Inflammatory macrophage treated with lipopolysaccharide for 4 hours (primary cell): ENCODE measurements around the gene CCDC187.

ENCODE experiments used
- DNase-seq: peaks from one replicate; pipeline ENCODE4 v3.0.0-alpha.2; 2020

The CCDC187 gene

GRCh38 chr9:136311051-136312008, 7.4 kb upstream of the CCDC187 start:
- no peak for DNase-seq

GRCh38 chr9:136310273-136311030, 6.6 kb upstream of the CCDC187 start:
- no peak for DNase-seq

DNA sequence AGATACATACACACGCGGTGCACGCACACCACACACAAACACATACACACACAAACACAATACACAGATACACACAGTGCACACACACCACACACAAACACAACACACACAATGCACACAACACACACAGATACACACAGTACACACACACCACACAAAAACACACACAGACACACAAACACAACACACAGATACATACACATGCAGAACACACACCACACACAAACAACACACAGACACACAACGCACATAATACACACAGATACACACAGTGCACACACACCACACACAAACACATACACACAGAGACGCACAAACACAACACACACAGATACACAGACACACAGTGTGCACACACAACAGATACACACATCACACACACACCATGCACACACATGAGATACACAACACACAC, 5.9 kb upstream of the CCDC187 start:
- DNase-seq, result no peak

- no peak for DNase-seq
Measured at GRCh38 chr9:136309101-136309801, 5.4 kb upstream of the CCDC187 start.

DNA sequence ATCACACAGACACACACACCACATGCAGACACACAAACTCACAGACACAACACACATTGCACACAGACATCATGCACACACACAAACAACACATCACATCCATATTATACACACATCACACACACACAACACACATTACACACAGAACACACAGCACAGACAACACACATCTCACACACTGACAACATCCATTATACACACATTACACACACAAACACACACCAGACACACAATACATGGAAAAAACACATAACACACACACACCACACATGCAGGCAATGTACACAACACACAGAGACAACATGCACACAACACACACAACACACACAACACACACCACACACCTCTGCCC, 4.8 kb upstream of the CCDC187 start:
- no peak for DNase-seq

DNA sequence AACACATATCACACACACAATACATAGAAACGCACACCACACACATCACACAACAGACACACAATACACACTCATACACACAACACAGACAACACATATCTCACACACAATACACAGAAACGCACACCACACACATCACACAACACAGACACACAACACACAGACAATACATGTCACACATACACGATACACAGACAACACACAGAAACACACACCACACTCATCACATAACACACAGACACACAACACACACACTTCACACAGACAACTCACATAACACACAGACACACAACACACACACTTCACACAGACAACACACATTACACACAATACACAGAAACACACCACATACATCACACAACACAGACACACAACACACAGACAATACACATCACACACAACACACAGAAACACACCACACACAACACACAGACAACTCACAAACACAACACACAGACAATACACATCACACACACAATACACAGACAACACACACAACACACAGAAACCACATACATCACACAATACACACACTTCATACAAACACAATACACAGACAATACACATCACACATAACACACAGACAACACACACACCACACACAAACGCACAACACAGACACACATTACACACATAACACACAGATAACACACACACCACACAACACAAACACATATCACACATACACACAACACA, 4.3 kb upstream of the CCDC187 start:
- DNase-seq, result no peak

DNA sequence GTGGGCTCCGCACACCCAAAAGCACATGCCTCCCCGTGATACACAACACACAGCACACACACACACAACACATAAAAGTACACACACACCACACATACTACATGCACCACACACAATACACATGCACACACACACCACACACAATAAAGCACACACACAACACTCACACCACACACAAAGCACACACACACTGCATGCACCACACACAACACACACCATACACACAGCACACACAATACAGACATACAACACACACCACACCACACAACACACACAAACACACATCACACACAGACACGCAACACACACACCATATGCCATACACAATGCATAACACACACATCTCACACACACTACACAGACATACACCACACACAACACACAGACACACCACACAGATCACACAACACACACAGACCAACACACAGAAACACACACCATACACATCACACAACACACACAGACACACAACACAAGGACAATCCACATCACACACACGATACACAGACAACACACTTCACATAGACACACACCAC, 3.4 kb upstream of the CCDC187 start:
- DNase-seq, result no peak

DNA sequence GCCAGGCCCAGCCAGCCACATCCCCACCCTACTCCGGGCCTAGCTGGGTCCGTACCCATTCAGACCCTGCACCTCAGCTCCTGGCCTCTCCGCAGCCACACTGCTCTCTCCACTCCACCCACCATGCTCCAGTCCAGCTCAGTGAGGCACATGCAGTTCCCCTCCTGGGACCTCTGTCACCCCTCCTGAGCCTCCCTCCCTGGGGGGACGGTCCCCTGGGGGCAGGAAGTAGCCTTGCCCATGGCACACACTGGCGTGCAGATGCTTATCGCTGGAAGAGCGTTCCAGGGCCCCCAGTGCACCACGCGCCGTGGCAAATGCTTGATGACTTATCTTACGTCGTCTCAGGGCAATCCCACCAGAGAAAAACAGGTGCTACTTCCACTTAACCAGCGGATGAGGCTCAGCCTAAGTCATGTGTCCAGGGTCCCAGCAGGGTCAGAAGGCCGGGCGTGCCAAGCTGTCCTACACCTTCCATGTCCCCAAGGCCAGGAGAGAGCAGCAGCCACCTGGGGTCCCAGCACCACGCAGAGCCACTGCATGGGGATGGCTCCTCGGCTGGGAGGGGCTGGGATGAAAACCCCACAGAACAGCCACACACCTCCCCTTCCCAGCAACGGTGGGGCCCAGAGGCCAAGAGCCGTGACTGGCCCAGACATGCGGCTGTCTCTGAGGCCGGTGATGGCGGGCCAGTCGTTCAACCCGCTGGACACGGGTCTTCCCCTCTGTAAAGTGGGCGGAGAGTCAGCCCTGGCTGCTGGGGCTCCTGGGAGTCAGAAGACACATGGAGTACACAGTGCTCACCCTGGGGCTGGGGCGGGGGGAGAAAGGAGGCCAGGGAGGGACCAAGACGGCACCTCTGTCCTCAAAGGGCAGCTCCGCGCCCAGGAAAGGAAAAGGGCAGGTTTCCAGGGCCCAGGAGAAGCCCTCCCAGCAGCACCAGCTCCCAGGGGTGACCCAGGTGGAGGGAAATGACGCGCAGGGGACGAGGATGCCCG, 2.6 kb upstream of the CCDC187 start:
- DNase-seq, result no peak

DNA sequence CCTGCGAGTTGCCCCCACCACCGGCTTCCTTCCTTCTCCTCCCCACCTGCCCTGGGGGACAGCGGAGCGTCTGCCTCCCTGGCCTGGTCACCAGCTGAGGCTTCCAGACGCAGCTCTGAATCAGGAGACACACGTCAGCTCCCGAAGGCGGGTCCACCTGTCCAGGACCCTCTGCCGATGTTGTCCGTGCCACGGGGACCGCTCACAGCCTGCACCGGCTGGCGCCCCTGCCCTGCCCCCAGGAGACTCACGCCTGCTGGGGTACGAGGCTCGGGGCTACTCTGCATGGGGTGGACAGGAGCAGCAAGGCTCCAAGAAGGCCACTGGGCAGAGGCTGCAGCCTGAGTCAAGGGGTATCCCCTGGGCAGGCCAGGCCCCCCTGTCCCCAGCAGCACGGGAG, 1.9 kb upstream of the CCDC187 start:
- no peak for DNase-seq

GRCh38 chr9:136304981-136305380, 1.1 kb upstream of the CCDC187 start:
- DNase-seq, result no peak

DNA sequence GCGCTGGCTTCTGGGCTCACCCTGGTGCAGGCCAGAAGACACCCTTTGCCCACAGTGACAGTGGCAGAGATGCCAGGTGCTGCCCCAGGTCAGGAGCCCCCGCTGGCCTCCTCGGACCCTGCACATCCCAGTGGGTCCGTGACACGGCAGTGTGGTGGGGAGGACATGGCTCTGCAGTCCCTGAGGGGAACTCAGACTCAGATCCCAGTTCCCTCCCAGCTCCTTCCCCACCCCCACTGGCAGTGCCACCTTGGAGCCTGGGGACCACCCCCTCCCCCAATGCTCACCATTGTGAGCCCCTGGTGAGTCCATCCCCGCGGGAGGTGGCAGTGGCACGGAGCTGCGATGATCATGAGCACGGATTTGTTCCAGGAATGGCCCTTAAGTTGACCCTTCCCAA, 562 bp upstream of the CCDC187 start:
- no peak for DNase-seq

DNA sequence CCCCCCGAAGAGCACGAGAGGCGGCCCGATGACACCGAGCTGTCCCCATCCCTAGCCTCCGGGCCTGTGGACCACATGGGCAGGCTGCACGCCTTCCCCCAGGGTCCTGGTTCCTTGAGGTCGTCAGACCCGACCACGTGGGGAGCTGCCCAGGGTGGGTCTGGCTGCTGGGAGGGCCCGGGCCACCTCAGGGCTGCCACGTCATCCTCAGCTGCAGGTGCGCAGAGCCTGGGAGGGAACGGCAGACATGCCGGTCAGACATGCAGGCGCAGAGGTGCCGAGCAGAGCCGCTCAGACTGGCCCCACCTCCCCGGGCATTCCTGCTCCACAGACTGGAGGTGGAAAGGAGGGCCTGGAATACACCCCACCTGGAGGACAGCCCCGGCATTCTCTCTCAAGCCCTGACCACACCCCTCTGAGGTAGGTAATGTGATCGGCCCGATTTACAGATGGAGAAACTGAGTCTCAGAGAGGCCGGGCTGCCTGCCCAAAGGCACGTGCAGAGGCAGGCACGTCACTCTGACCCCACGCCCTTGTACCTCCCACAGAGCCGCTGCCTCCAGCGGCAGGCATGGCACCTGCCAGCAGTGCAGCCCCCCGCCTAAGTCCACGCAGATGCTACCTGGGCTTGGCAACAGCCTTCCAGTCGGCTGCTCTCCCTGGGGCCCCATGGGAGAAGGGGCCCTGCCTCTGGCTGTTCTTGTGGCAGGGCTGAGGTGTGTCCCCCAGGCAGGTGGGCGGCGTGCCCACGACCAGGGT, 649 bp downstream of the CCDC187 start:
- DNase-seq, result no peak

DNA sequence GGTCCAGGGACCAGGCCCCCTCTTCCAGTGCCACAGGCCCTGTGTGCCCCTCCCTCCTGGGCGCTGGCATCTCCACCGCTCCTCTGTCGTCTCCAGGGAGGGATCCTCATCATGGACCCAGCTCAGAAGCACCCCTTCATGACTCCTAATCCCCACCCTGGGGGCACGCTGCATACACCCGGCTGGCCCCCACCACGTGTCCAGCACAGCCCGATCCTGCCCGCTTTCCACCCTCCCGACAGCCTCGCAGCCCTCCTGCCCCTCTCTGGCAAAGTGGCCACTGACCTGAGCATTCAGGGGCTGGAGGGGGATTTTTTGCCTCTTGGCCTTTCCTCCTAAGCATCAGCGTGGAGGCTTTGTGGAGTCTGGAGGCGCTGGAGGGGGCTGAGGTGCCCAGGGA, 1.4 kb downstream of the CCDC187 start:
- DNase-seq, result no peak

- no peak for DNase-seq
Measured at GRCh38 chr9:136300866-136301265, 3.0 kb downstream of the CCDC187 start.

GRCh38 chr9:136300016-136300545, 3.8 kb downstream of the CCDC187 start:
- DNase-seq, result no peak

GRCh38 chr9:136299541-136299940, 4.4 kb downstream of the CCDC187 start:
- no peak for DNase-seq

- DNase-seq, result no peak
Measured at GRCh38 chr9:136299116-136299515, 4.8 kb downstream of the CCDC187 start.

GRCh38 chr9:136297766-136298735, 5.8 kb downstream of the CCDC187 start:
- DNase-seq, result no peak
